Skin epidermis (tissue), 12 donors: ENCODE results near the gene SETD1B.

Experiments
- H3K27ac ChIP-seq, 21 experiments: fragments of 200-600 bp; sonication (generic) in 11 of 21; one replicate each; pipeline ENCODE4 v1.5.0; 2020; ENCODE audit warnings: mild to moderate bottlenecking in 3 of 21, inconsistent platforms in 2 of 21, moderate library complexity in 2 of 21
- H3K4me3 ChIP-seq, 7 experiments: fragments of 200-600 bp; sonication (generic) in 2 of 7; one replicate each; pipeline ENCODE4 v1.5.0; 2020; ENCODE audit warnings: inconsistent platforms in 2 of 7, mild to moderate bottlenecking in 2 of 7, moderate library complexity in 1 of 7

Gene SETD1B

GRCh38 chr12:121793440-121793837 lies 10.4 kb upstream of the SETD1B start, which contains the start of gene RHOF:
Gene RHOF, minus strand, starts transcription at chr12:121793688. Its CDS starts 55 bp downstream, at chr12:121793633.
- Histone ChIP-seq H3K27ac (peak within 1 kb of the TSS in 20 of 21 experiments; percentile 52 to 100 (median 78)), H3K4me3 (peak within 1 kb of the TSS; percentile 39 to 60 (median 48))

- Histone ChIP-seq H3K4me3 (peak overlapping the region; percentile 39 to 60 (median 48)), H3K27ac (peak overlapping the region in 19 of 21 experiments; percentile 52 to 100 (median 78))
These were observed 9.8 kb upstream of the SETD1B start for GRCh38 chr12:121793838-121794533.

- Histone ChIP-seq H3K27ac (peak overlapping the region in 20 of 21 experiments; percentile 48 to 100 (median 72)), H3K4me3 (peak overlapping the region; percentile 3 to 60 (median 46))
These were observed 9.2 kb upstream of the SETD1B start for GRCh38 chr12:121794534-121795033.

- Histone ChIP-seq H3K27ac (peak overlapping the region in 18 of 21 experiments; percentile 14 to 100 (median 82)), H3K4me3 (peak overlapping the region in 6 of 7 experiments; percentile 3 to 60 (median 42))
These were observed 8.5 kb upstream of the SETD1B start for GRCh38 chr12:121795034-121795968.

GRCh38 chr12:121796855-121797751 lies 6.7 kb upstream of the SETD1B start:
- peak overlapping the region in 19 of 21 experiments; percentile 25 to 100 (median 100) for H3K27ac ChIP-seq
- H3K4me3 ChIP-seq: peak overlapping the region; percentile 11 to 91 (median 62)

GRCh38 chr12:121797937-121798786 lies 5.6 kb upstream of the SETD1B start:
- H3K27ac ChIP-seq: peak overlapping the region in 20 of 21 experiments; percentile 25 to 100 (median 100)
- peak overlapping the region; percentile 58 to 91 (median 69) for H3K4me3 ChIP-seq

DNA sequence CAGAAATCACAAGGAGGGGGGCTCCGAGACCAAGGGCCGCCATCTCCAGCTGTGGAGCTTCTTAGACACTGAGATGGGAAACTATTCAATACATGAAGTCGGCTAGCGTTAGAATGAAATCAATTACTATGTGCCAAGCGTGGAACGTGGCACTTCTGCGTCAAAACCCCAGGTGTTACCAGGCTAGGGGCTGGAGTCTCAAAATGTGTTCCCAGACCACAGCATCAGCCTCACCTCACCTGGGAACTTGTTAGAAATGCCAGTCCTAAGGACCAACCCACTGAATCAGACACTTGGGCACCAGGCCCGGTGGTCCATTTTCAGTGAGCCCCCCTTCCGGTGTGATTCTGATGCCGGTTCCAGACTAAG lies 5.0 kb upstream of the SETD1B start:
- peak overlapping the region in 20 of 21 experiments; percentile 99 to 100 (median 100) for H3K27ac ChIP-seq
- H3K4me3 ChIP-seq: peak overlapping the region; percentile 58 to 91 (median 69)

DNA sequence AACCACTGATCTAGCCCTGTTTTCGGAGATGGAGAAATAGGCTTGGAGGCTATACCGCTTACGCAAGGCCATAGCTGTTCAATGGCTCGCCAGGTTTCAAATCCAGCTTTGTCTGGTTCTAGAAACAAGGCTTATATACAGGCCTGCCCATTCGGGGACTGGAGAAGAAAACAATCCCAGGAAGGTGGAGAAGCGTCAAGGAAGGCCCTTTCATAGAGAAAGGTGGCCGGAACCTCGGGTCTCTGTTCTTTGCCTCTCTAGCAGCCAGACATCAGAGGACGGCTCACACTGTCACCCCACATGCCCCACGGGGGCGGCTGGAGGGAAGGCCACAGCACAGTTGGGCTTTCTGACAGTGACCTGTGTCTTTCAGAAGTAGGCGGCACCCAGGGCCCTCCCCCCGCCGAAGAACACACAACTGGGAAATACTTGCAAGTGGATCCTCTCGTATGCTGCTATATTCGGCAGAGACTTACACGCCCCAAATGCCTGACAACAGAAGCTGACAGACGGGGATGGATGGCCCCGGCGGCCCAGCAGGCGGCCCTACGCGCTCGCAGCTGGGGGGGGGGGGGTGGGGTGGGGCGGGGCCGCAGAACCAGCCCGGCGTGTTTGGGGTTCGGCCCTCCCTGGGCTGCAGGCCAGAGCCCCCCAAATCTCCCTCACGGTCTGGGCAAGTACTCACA lies 4.5 kb upstream of the SETD1B start:
- H3K27ac ChIP-seq: peak overlapping the region; percentile 99 to 100 (median 100)

DNA sequence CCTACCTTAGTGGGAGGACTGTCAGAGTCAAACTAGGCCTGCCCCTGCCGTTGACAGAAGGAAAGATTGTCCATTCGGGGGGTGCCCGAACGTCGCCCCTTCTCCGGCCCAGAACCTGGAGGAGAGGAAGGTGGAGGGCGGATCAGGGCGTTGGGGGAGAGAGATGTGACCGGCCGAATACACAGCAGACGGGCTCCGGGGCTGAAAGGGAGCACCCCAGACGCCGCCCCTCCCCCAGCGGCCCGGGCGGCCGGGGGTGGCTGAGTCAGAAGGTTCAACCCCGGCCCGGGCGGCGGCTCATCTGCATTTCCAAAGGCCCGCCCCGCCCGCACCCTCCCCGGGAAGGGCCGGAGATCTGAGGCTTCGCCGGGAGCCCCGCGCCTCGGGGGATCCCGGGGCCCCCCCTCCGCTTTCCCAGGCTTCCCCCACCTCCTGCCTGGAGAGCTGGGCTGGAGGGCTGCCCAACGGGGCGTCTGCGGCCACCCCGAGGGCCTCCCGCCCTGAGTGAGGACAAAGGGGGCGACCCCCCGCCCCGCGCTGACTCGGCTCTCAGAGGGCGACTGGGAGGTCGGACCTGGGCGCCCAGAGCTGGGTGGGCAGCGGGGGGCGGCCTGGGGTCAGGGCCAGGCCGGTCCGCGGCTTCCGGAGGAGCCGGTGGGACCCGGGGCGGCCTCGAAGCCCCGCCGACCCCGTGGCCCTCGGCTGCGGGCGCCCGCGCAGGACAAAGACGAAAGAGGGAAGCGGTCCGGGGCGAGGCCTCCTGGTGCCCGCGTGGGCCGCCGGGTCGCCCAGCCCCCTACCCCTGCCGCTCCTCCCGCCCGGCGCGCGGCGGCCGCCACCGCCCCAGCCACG lies 3.7 kb upstream of the SETD1B start:
- Histone ChIP-seq H3K4me3 (peak overlapping the region; percentile 58 to 91 (median 69)), H3K27ac (peak overlapping the region; percentile 99 to 100 (median 100))

More for the DNA sequence above, 4.5 kb upstream of the SETD1B start:
- H3K4me3 ChIP-seq: peak overlapping the region; percentile 58 to 91 (median 69)

GRCh38 chr12:121800694-121801594 lies 2.9 kb upstream of the SETD1B start:
- Histone ChIP-seq H3K4me3 (peak overlapping the region; percentile 58 to 91 (median 69)), H3K27ac (peak overlapping the region; percentile 99 to 100 (median 100))

DNA sequence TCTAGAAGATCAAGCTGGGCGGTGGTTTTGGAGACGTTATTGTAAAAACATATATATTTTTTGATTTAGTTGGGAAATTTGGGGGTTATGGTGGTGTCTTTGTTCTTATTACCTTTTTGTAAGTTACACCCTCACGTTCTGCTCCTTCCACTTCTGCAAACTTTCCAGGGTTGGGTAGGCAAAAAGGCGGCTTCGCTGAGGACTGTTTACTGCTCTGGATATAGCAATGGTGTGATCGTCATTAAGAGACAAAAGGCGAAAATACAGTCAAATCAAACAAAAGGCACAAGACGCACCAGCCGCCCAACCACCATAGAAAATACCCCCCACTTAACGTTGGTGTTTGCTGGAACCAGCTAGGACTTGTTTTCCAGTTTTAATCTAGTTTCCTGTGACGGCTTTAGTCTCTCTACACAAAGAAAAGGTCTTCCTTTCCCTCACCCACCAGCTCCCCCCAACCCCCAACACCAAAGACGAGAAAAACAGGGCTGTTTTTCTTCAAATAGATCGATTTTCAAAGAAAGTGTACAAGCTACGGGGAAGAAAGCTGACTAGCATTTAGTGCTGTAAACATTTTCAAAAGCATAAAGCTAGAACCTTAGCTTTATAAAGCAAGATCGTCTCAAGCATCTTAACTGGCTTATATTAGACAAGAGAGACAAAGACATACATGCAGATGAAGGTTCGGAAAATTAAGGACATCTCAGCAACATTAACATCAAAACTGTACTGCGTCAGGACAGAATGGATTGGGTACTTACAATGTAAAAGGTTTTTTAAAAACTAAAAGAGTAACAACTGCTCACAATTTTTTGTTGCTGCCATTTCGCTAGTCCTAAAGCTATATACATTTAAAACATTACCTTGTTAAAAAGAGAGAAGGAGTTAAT lies 2.0 kb upstream of the SETD1B start:
- peak overlapping the region; percentile 58 to 91 (median 69) for H3K4me3 ChIP-seq
- H3K27ac ChIP-seq: peak overlapping the region; percentile 99 to 100 (median 100)

DNA sequence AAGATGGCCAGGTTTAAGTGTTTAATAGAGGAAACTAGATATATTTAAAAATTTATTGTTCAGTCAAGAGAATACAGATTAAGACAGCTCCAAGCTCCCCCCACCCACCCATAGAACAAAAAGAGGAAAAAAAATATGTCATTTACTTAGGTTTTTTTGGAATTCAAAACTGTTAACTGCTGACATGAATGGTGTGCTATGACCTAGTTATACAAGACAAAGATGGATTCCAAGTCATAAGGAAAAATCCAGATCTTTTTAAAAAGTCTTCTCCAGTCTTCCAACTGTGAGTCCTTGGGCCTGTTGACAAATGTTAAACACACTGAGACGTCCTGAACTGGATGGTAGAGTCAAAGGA lies 1.3 kb upstream of the SETD1B start:
- peak overlapping the region; percentile 58 to 91 (median 69) for H3K4me3 ChIP-seq

GRCh38 chr12:121802843-121803698 lies 738 bp upstream of the SETD1B start:
- H3K27ac ChIP-seq: peak overlapping the region; percentile 75 to 100 (median 100)
- peak overlapping the region; percentile 58 to 91 (median 69) for H3K4me3 ChIP-seq

More for the DNA sequence above, 1.3 kb upstream of the SETD1B start:
- H3K27ac ChIP-seq: peak overlapping the region; percentile 75 to 100 (median 100)
